HG02870 (cell line): ENCODE results near the gene PAQR7.

Experiments used
- ATAC-seq: cut with Tn5 transposase; IDR thresholded peaks from one replicate; pipeline ENCODE4 v1.9.1; 2021; ENCODE audit warnings: mild to moderate bottlenecking, moderate library complexity; ENCODE audit not compliant: unreplicated experiment

The PAQR7 gene

GRCh38 chr1:25903986-25904385 is 28.5 kb upstream of the PAQR7 start:
- ATAC-seq: no peak

GRCh38 chr1:25902462-25902861 is 27.0 kb upstream of the PAQR7 start:
- ATAC-seq: no peak

GRCh38 chr1:25900219-25900618 is 24.7 kb upstream of the PAQR7 start:
- no peak for ATAC-seq

- no peak for ATAC-seq
Measured at GRCh38 chr1:25899792-25900191, 24.3 kb upstream of the PAQR7 start.

GRCh38 chr1:25898223-25899015 is 22.9 kb upstream of the PAQR7 start:
- no peak for ATAC-seq

GRCh38 chr1:25897754-25898153 is 22.2 kb upstream of the PAQR7 start:
- ATAC-seq: no peak

GRCh38 chr1:25896266-25896665 is 20.8 kb upstream of the PAQR7 start:
- no peak for ATAC-seq

- ATAC-seq: peak; percentile 74
Measured at GRCh38 chr1:25895365-25895990, 20.0 kb upstream of the PAQR7 start.

GRCh38 chr1:25893116-25893515 is 17.6 kb upstream of the PAQR7 start:
- no peak for ATAC-seq

GRCh38 chr1:25891606-25892005 is 16.1 kb upstream of the PAQR7 start:
- ATAC-seq: no peak

- no peak for ATAC-seq
Measured at GRCh38 chr1:25890239-25891034, 14.9 kb upstream of the PAQR7 start.

GRCh38 chr1:25889470-25889869 is 14.0 kb upstream of the PAQR7 start:
- no peak for ATAC-seq

GRCh38 chr1:25888426-25888987 is 13.0 kb upstream of the PAQR7 start:
- ATAC-seq: no peak

GRCh38 chr1:25885602-25886001 is 10.1 kb upstream of the PAQR7 start:
- no peak for ATAC-seq

- no peak for ATAC-seq
Measured at GRCh38 chr1:25881266-25881665, 5.8 kb upstream of the PAQR7 start.

GRCh38 chr1:25880518-25880917 is 5.0 kb upstream of the PAQR7 start:
- no peak for ATAC-seq

GRCh38 chr1:25879675-25880074 is 4.2 kb upstream of the PAQR7 start:
- ATAC-seq: no peak

- no peak for ATAC-seq
Measured at GRCh38 chr1:25878690-25879089, 3.2 kb upstream of the PAQR7 start.

GRCh38 chr1:25877155-25877554 is 1.6 kb upstream of the PAQR7 start:
- no peak for ATAC-seq

GRCh38 chr1:25876693-25877077 is 1.2 kb upstream of the PAQR7 start:
- ATAC-seq: no peak

- ATAC-seq: peak; percentile 17
Measured at GRCh38 chr1:25875856-25876692, 566 bp upstream of the PAQR7 start.
